ENCODE measurements around the gene LPXN. TPM values are rescaled to one million over a fixed set of nuclear protein-coding genes. Genes with fewer than 3 reads are reported as not detected.

Gene LPXN
- total RNA-seq, 4 donors from 2014 or later, result 1.0 to 2.2 (median 1.9) TPM

- H3K27ac ChIP-seq, result no peak overlapping the region
- H3K4me3 ChIP-seq, result no peak overlapping the region
- DNase-seq (no peak), ATAC-seq (no peak)
- no peaks in the 10 kb centered on the region for H3K9me3 ChIP-seq
- in situ Hi-C loops (cut with MboI; ENCODE audit: low sequenced_read_pairs in 4 of 4) (loop anchor here in 2 of 4 donors (25.0 kb wide), 3 partner anchors 667 to 1042 kb away; partner anchors contain the start of gene RTN4RL2 (in 1 of the 2)), intact Hi-C loops (cut with DNase I; ENCODE audit: low total_unique reads) (no loop called here)
- no peaks in the 10 kb centered on the region for H3K27me3 ChIP-seq
- peaks cover 0 to 6% of the 10 kb centered on the region in 2 donors for H3K4me1 ChIP-seq
- no peak for TF ChIP-seq POLR2A (IDR thresholded peaks at IDR 0.05)
- no peak for TF ChIP-seq CTCF (IDR thresholded peaks at IDR 0.05 in 4 of 5, conservative IDR thresholded peaks at IDR 0.05 in 1 of 5)
- H3K36me3 ChIP-seq, result no peaks in the 10 kb centered on the region
These were observed 71.4 kb downstream of the LPXN start for GRCh38 chr11:58504232-58504631.

- ATAC-seq, result no peak
These were observed 72.2 kb downstream of the LPXN start for GRCh38 chr11:58503361-58503856.

GRCh38 chr11:58502004-58502403, 73.7 kb downstream of the LPXN start:
- no peak overlapping the region for H3K4me3 ChIP-seq
- DNase-seq (no peak), ATAC-seq (no peak)
- H3K36me3 ChIP-seq, result no peaks in the 10 kb centered on the region
- H3K27ac ChIP-seq, result no peak overlapping the region
- no peaks in the 10 kb centered on the region for H3K9me3 ChIP-seq
- in situ Hi-C loops (cut with MboI; ENCODE audit: low sequenced_read_pairs in 4 of 4), result loop anchor here in 2 of 4 donors (25.0 kb wide), 3 partner anchors 665 to 1040 kb away; partner anchors contain the start of gene RTN4RL2 (in 1 of the 2)
- intact Hi-C loops (cut with DNase I; ENCODE audit: low total_unique reads), result no loop called here
- H3K27me3 ChIP-seq, result no peaks in the 10 kb centered on the region
- no peak for TF ChIP-seq POLR2A (IDR thresholded peaks at IDR 0.05)
- no peak for TF ChIP-seq CTCF (IDR thresholded peaks at IDR 0.05 in 4 of 5, conservative IDR thresholded peaks at IDR 0.05 in 1 of 5)
- peaks cover 2 to 6% of the 10 kb centered on the region in 2 donors for H3K4me1 ChIP-seq

More at GRCh38 chr11:58503361-58503856, 72.2 kb downstream of the LPXN start:
- H3K27ac ChIP-seq, result no peak overlapping the region
- in situ Hi-C loops (cut with MboI; ENCODE audit: low sequenced_read_pairs in 4 of 4), result loop anchor here in 2 of 4 donors (25.0 kb wide), 3 partner anchors 666 to 1041 kb away; partner anchors contain the start of gene RTN4RL2 (in 1 of the 2)
- H3K4me3 ChIP-seq, result no peak overlapping the region
- no peak for DNase-seq
- no peaks in the 10 kb centered on the region for H3K9me3 ChIP-seq
- intact Hi-C loops (cut with DNase I; ENCODE audit: low total_unique reads), result no loop called here
- TF ChIP-seq CTCF (IDR thresholded peaks at IDR 0.05 in 4 of 5, conservative IDR thresholded peaks at IDR 0.05 in 1 of 5), result no peak
- peaks cover 0 to 6% of the 10 kb centered on the region in 2 donors for H3K4me1 ChIP-seq
- H3K27me3 ChIP-seq, result no peaks in the 10 kb centered on the region
- no peaks in the 10 kb centered on the region for H3K36me3 ChIP-seq

- TF ChIP-seq CTCF (IDR thresholded peaks at IDR 0.05 in 4 of 5, conservative IDR thresholded peaks at IDR 0.05 in 1 of 5) (no peak), POLR2A (IDR thresholded peaks at IDR 0.05) (no peak)
- ATAC-seq, result no peak
- DNase-seq, result no peak
- Histone ChIP-seq H3K4me1 (peaks cover 25 to 32% of the 10 kb centered on the region in 2 donors), H3K9me3 (no peaks in the 10 kb centered on the region), H3K36me3 (no peaks in the 10 kb centered on the region), H3K27me3 (no peaks in the 10 kb centered on the region), H3K4me3 (no peak overlapping the region), H3K27ac (no peak overlapping the region)
- in situ Hi-C loops (cut with MboI; ENCODE audit: low sequenced_read_pairs in 4 of 4) (no loop called here), intact Hi-C loops (cut with DNase I; ENCODE audit: low total_unique reads) (no loop called here)
These were observed 77.2 kb downstream of the LPXN start for GRCh38 chr11:58498464-58498863.

GRCh38 chr11:58497951-58498350, 77.7 kb downstream of the LPXN start:
- H3K27ac ChIP-seq, result no peak overlapping the region
- in situ Hi-C loops (cut with MboI; ENCODE audit: low sequenced_read_pairs in 4 of 4) (no loop called here), intact Hi-C loops (cut with DNase I; ENCODE audit: low total_unique reads) (no loop called here)
- TF ChIP-seq POLR2A (IDR thresholded peaks at IDR 0.05), result no peak
- TF ChIP-seq CTCF (IDR thresholded peaks at IDR 0.05 in 4 of 5, conservative IDR thresholded peaks at IDR 0.05 in 1 of 5), result no peak
- H3K4me3 ChIP-seq, result no peak overlapping the region
- ATAC-seq (no peak), DNase-seq (no peak)
- no peaks in the 10 kb centered on the region for H3K27me3 ChIP-seq
- no peaks in the 10 kb centered on the region for H3K36me3 ChIP-seq
- H3K4me1 ChIP-seq, result peaks cover 28 to 33% of the 10 kb centered on the region in 2 donors
- no peaks in the 10 kb centered on the region for H3K9me3 ChIP-seq
